ENCODE results near the gene SEPSECS. TPM values are rescaled to one million over a fixed set of nuclear protein-coding genes. Genes with fewer than 3 reads are reported as not detected.

The SEPSECS gene
- total RNA-seq, 4 donors from 2014 or later = 3.9 to 6.7 (median 4.7) TPM

GRCh38 chr4:25101836-25102235 lies 58.4 kb downstream of the SEPSECS start:
- intact Hi-C loops (cut with DNase I; ENCODE audit: low total_unique reads) (no loop called here), in situ Hi-C loops (cut with MboI; ENCODE audit: low sequenced_read_pairs in 4 of 4) (no loop called here)
- TF ChIP-seq, protein P1, sequence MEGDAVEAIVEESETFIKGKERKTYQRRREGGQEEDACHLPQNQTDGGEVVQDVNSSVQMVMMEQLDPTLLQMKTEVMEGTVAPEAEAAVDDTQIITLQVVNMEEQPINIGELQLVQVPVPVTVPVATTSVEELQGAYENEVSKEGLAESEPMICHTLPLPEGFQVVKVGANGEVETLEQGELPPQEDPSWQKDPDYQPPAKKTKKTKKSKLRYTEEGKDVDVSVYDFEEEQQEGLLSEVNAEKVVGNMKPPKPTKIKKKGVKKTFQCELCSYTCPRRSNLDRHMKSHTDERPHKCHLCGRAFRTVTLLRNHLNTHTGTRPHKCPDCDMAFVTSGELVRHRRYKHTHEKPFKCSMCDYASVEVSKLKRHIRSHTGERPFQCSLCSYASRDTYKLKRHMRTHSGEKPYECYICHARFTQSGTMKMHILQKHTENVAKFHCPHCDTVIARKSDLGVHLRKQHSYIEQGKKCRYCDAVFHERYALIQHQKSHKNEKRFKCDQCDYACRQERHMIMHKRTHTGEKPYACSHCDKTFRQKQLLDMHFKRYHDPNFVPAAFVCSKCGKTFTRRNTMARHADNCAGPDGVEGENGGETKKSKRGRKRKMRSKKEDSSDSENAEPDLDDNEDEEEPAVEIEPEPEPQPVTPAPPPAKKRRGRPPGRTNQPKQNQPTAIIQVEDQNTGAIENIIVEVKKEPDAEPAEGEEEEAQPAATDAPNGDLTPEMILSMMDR (IDR thresholded peaks at IDR 0.05 in 4 of 5, conservative IDR thresholded peaks at IDR 0.05 in 1 of 5) = no peak
- no peak for TF ChIP-seq POLR2A (IDR thresholded peaks at IDR 0.05)
- DNase-seq = no peak
- H3K4me1 ChIP-seq = peaks cover 4 to 8% of the 10 kb centered on the region in 2 donors
- H3K9me3 ChIP-seq = no peaks in the 10 kb centered on the region
- no peaks in the 10 kb centered on the region for H3K36me3 ChIP-seq
- no peak for ATAC-seq
- H3K27me3 ChIP-seq = no peaks in the 10 kb centered on the region
- no peak overlapping the region for H3K27ac ChIP-seq
- H3K4me3 ChIP-seq = no peak overlapping the region

GRCh38 chr4:25100710-25101109 lies 59.5 kb downstream of the SEPSECS start:
- Histone ChIP-seq H3K27ac (no peak overlapping the region), H3K27me3 (peaks cover 6 to 9% (median 7%) of the 10 kb centered on the region in 3 donors), H3K4me3 (no peak overlapping the region), H3K36me3 (no peaks in the 10 kb centered on the region), H3K4me1 (peaks cover 4 to 8% of the 10 kb centered on the region in 2 donors), H3K9me3 (no peaks in the 10 kb centered on the region)
- in situ Hi-C loops (cut with MboI; ENCODE audit: low sequenced_read_pairs in 4 of 4) (no loop called here), intact Hi-C loops (cut with DNase I; ENCODE audit: low total_unique reads) (loop anchor here (1.0 kb wide), 1 partner anchor 13 kb away; no protein-coding TSS in a partner anchor)
- DNase-seq (no peak), ATAC-seq (no peak)
- no peak for TF ChIP-seq POLR2A (IDR thresholded peaks at IDR 0.05)
- TF ChIP-seq, protein P1 (IDR thresholded peaks at IDR 0.05 in 4 of 5, conservative IDR thresholded peaks at IDR 0.05 in 1 of 5) = no peak

DNA sequence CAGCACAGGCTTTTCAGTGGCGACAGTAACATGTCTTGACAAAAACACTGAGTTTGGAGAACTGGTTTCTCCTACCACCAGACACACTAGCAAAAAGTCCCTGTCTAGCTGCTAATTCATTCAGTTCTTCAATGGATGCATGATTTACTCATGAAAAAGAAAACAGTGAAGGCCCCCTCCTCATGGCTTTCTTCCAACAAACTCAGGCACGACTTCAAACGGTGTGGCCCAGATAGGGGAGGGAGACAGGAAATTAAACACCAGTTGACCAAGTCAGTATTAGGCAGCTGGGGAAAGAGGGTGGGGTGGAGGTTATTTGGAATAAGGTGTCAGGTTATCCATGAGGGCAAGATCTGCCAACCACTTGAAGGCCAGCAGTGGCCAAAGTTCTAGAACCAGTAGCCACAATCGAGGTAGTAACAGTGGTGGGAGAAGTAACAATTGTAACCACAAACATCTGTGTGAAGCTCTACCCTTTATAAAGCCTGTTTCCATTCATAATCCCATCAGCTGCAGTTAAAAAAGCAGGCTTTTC lies 60.2 kb downstream of the SEPSECS start:
- intact Hi-C loops (cut with DNase I; ENCODE audit: low total_unique reads) = loop anchor here (1.0 kb wide), 1 partner anchor 13 kb away; no protein-coding TSS in a partner anchor
- no peak for DNase-seq
- H3K27ac ChIP-seq = no peak overlapping the region
- H3K4me1 ChIP-seq = peaks cover 4 to 8% of the 10 kb centered on the region in 2 donors
- H3K27me3 ChIP-seq = peaks cover 7 to 14% (median 13%) of the 10 kb centered on the region in 3 donors
- no peaks in the 10 kb centered on the region for H3K36me3 ChIP-seq
- ATAC-seq = no peak
- TF ChIP-seq, protein P1 (IDR thresholded peaks at IDR 0.05 in 4 of 5, conservative IDR thresholded peaks at IDR 0.05 in 1 of 5) = no peak
- TF ChIP-seq POLR2A (IDR thresholded peaks at IDR 0.05) = no peak
- H3K4me3 ChIP-seq = no peak overlapping the region
- no peaks in the 10 kb centered on the region for H3K9me3 ChIP-seq
- in situ Hi-C loops (cut with MboI; ENCODE audit: low sequenced_read_pairs in 4 of 4) = no loop called here

- H3K9me3 ChIP-seq = no peaks in the 10 kb centered on the region
- ATAC-seq (peak; percentile 33 to 67), DNase-seq (peak in 1 of 2 donors; percentile 37)
- peaks cover 4 to 8% of the 10 kb centered on the region in 2 donors for H3K4me1 ChIP-seq
- H3K27me3 ChIP-seq = peaks cover 7 to 17% (median 13%) of the 10 kb centered on the region in 3 donors
- intact Hi-C loops (cut with DNase I; ENCODE audit: low total_unique reads) = no loop called here
- no peak for TF ChIP-seq POLR2A (IDR thresholded peaks at IDR 0.05)
- TF ChIP-seq, protein P1 (IDR thresholded peaks at IDR 0.05 in 4 of 5, conservative IDR thresholded peaks at IDR 0.05 in 1 of 5) = no peak
- no peak overlapping the region for H3K4me3 ChIP-seq
- in situ Hi-C loops (cut with MboI; ENCODE audit: low sequenced_read_pairs in 4 of 4) = no loop called here
- H3K27ac ChIP-seq = no peak overlapping the region
- H3K36me3 ChIP-seq = no peaks in the 10 kb centered on the region
Observed at GRCh38 chr4:25098964-25099891, 61.0 kb downstream of the SEPSECS start.
